NCI-H460 (cell line): Measurements from ENCODE around the gene KHNYN. TPM values are rescaled to one million over a fixed set of nuclear protein-coding genes. Genes with fewer than 3 reads are reported as not detected.
"Not testable (repeated sequence)": the region's sequence is repeated elsewhere in the genome, so short reads cannot be mapped to it uniquely, and the experiment has no call there.

Source experiments
- DNase-seq: peaks from one replicate; pipeline ENCODE4 v3.0.0-alpha.2; 2016; ENCODE audit warnings: low read depth; ENCODE audit errors: extremely low read depth
- total RNA-seq: library from RNA; depleted of rRNA; stranded (reverse); fragments of >200 nt; shearing (Covaris generic); gene quantifications from 2 replicates; pipeline ENCODE4 v1.2.3, GENCODE V29; 2014; rRNA removed

KHNYN gene
- total RNA-seq, 1 experiment from 2014 or later: 58.3 TPM

DNA sequence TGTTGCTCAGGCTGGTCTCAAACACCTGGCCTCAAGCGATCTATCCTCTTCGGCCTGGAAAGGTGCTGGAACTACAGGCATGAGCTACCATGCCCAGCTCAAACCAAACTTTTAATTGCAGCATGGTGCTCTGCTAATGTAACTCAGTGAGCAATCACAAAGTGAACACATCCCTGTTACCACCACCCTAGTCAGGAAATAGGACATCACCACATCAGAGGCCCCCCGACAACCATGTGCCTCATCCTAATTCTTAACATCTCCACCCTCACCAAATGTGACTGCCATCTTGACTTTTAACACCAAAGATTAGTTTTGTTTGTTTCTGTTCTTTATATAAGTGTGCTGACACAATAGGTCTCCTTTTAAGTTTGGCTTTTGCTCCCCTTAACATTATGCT, 35.6 kb downstream of the KHNYN start:
- no peak for DNase-seq

DNA sequence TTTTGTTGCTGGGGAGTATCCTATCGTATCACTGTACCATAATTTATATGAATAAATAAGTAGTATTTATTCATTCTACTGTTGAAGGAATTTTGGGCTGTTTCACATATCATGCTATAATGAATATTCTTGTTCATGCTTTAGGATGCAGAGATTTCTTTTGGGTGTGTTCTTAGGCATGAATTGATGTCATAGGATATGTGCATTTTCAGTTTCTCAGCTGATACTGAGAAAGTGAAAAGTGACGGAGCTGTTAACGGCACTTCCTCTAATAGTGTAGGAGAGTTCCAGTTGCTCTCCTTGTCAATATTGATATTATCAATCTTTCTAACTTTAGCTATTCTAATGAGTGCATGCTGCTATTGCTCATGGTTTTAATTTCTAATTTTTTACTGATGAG, 36.1 kb downstream of the KHNYN start:
- DNase-seq: no peak

DNA sequence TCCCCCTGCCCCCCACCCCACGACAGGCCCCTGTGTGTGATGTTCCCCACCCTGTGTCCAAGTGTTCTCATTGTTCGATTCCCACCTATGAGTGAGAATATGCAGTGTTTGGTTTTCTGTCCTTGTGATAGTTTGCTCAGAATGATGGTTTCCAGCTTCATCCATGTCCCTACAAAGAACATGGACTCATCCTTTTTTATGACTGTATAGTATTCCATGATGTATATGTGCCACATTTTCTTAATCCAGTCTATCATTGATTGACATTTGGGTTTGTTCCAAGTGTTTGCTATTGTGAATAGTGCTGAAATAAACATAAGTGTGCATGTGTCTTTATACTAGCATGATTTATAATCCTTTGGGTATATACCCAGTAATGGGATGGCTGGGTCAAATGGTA, 40.7 kb downstream of the KHNYN start:
- not testable (repeated sequence) for DNase-seq

DNA sequence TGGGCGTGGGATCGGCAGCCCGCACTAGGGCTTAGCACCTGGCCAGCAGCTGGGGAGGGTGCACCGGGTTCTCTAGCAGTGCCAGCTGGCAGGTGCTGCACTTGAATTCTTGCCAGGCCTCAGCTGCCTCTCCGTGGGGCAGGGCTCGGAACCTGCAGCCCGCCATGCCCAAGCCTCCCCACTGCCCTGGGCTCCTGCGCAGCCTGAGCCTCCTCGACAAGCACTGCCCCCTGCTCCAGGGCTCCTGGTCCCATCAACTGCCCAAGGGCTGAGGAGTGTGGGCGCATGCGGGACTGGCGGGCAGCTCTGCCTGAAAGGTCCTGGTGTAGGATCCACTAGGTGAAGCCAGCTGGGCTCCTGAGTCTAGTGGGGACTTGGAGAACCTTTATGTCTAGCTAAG, 43.5 kb downstream of the KHNYN start:
- no peak for DNase-seq

DNA sequence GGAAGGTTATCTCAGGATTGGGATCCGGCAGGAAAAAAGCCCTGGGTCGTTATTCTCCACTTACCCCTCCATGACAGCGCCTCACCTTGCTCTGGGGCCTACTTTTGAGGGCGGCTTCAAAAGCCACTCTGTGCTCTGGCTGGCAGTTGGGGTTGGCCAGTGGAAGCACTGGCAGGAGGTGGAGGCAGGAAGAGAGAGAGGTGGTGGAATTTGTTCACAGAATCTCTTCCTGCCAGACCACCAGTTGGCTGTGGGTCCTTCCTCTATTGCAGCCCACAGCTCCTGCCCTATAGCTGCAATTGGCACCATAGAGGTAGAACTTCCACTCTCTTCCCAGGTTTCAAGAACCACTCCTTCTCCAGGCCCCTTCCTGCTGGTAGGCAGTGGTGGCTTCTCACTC, 45.5 kb downstream of the KHNYN start:
- no peak for DNase-seq

DNA sequence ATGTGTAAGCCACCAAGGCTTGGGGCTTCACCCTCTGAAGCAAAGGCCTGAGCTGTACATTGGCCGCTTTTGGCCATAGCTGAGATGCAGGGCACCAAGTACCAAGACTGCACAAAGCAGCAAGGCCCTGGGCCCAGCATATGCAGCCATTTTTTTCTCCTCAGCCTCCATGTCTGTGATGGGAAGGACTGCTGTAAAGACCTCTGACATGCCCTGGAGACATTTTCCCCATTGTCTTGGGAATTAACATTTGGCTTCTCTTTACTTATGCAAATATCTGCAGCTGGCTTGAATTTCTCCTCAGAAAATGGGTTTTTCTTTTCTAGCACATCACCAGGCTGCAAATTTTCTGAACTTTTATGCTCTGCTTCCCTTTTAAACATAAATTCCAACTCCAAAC, 50.2 kb downstream of the KHNYN start:
- not testable (repeated sequence) for DNase-seq

DNA sequence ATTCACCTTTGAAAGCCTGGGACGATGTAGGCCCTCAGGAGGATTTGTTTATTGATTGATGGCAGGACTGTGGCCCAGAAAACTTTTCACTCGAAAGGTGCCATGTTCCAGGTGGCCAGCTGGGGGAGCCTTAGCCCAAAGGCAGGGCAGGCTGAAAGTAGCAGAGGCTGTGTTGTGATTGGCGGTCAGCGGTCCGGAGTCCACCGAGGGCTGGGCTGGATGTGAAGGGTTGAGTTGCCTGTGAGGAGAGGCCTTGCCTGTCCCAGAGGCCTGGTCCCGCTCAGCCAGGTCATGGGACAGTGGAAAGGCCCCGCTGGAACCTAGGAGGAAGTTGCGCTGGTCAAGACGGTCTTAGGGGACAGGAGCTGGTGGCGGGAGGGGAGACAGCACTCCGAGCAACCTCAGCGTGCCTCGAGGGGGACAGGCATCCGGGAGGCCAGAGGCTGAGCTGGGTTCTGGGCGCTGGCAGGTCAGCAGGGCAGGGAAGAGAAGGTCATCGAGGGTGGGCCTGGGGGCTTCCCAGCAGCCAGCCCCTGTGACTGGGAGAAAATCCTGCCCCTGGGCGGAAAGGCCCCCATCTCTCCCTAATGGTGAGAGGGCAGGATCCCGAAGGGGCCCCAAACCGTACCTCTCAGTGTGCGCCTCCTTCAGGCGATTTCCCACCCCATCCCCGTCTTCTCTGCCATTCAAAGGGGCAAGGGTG, 52.0 kb downstream of the KHNYN start:
- DNase-seq: peak; percentile 59

DNA sequence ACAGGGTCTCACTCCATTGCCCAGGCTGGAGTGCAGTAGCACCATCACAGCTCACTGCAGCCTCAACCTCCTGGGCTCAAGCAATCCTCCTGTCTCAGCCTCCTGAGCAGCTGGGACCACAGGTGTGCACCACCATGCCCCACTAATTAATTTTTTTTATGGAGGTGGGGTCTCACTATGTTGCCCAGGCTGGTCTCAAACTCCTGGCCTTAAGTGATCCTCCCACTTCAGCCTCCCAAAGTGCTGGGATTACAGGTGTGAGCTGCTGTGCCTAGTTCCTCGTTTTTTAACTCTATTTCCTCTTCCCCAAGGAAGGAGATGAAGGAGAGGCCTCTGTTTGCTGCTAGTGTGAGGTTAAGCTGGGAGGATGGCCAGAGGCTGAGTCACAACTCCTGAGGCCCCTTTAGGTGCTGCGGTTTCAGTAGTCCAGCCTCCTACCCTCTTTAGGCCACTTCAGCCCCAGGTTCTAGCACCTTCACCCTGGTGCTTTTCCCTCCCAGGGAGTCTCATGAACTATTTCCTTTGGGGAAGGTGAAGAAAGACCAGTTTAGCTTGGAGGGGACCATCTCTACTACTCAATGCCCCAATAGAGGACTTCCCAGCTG, 53.0 kb downstream of the KHNYN start:
- not testable (repeated sequence) for DNase-seq

DNA sequence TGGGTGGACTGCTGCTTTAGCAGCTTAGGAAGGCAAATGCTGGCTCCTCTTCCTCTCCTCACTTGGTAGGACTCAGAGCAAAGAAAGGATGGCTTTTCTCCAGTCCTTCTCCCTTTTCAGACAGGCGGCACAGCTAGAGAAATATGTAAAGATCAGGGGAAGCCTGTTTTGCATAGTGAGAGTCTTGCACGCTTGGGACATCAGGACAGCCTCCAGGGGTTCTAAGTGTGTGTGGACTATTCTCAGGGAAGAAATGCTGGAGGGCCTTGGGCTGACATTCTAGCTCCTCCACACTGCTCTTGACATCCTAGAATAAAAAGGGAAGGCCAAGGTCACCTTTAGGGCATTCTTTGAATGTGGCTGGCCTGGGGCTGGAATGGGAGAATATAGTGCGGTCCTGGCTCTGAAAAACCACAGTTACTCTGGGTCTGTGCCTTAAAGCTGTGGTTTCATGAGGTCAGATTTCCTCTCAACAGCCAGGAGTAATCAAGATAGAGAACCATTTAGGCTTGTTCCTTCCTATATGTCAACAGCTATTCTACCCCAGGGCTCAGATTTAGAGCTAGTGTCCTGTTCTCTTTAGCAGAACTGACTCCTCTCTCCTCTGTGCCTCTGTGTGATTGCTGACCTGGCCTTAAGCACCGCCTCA, 54.0 kb downstream of the KHNYN start:
- DNase-seq: no peak

Other genes starting within 250 kb of the KHNYN start
- 38.9 and 48.8 TPM in 2 replicates for gene IPO4, start 241.1 kb upstream of the KHNYN start, total RNA-seq
- 61.4 and 63.5 TPM in 2 replicates for gene TM9SF1, start 234.5 kb upstream of the KHNYN start, total RNA-seq
- 0.20 TPM in 1 of 2 replicates, not detected in the other for gene TSSK4, start 224.3 kb upstream of the KHNYN start, total RNA-seq
- 51.2 and 82.4 TPM in 2 replicates for gene CHMP4A, start 216.5 kb upstream of the KHNYN start, total RNA-seq
- gene MDP1, start 213.9 kb upstream of the KHNYN start, total RNA-seq: 15.0 and 20.2 TPM in 2 replicates
- 207 and 223 TPM in 2 replicates for gene NEDD8, start 197.6 kb upstream of the KHNYN start, total RNA-seq
- gene GMPR2, start 197.0 kb upstream of the KHNYN start, total RNA-seq: 88.7 and 89.5 TPM in 2 replicates
- 46.9 and 48.7 TPM in 2 replicates for gene TINF2, start 187.3 kb upstream of the KHNYN start, total RNA-seq
- 5.2 TPM in 2 replicates for gene TGM1, start 166.8 kb upstream of the KHNYN start, total RNA-seq
- 32.2 and 34.2 TPM in 2 replicates for gene RABGGTA, start 158.4 kb upstream of the KHNYN start, total RNA-seq
- 8.5 and 9.6 TPM in 2 replicates for gene DHRS1, start 130.2 kb upstream of the KHNYN start, total RNA-seq
- gene NOP9, start 130.1 kb upstream of the KHNYN start, total RNA-seq: 16.2 and 16.6 TPM in 2 replicates
- gene CIDEB, start 122.0 kb upstream of the KHNYN start, total RNA-seq: not detected in 2 replicates
- 7.7 and 8.6 TPM in 2 replicates for gene LTB4R2, start 119.8 kb upstream of the KHNYN start, total RNA-seq
- gene LTB4R, start 118.5 kb upstream of the KHNYN start, total RNA-seq: 11.1 and 13.4 TPM in 2 replicates
- 0.40 TPM in 1 of 2 replicates, not detected in the other for gene ADCY4, start 94.9 kb upstream of the KHNYN start, total RNA-seq
- not detected in 2 replicates for gene RIPK3, start 90.0 kb upstream of the KHNYN start, total RNA-seq
- gene NFATC4, start 61.8 kb upstream of the KHNYN start, total RNA-seq: 17.7 and 23.6 TPM in 2 replicates
- gene NYNRIN, start 31.0 kb upstream of the KHNYN start, total RNA-seq: 0.12 and 0.17 TPM in 2 replicates
- 1.1 and 1.2 TPM in 2 replicates for gene CBLN3, start 286 bp upstream of the KHNYN start, total RNA-seq
- 22.6 and 24.7 TPM in 2 replicates for gene SDR39U1, start 12.8 kb downstream of the KHNYN start, total RNA-seq
- not detected in 2 replicates for gene CMA1, start 78.3 kb downstream of the KHNYN start, total RNA-seq
- not detected in 2 replicates for gene CTSG, start 146.3 kb downstream of the KHNYN start, total RNA-seq
- not detected in 2 replicates for gene GZMH, start 179.7 kb downstream of the KHNYN start, total RNA-seq
- not detected in 2 replicates for gene GZMB, start 204.2 kb downstream of the KHNYN start, total RNA-seq